ACC112 (cell line): ENCODE results near the gene NT5C.

ENCODE experiments used
- H2AFZ ChIP-seq: fragments of 200-600 bp; sonication (generic); one replicate; pipeline ENCODE4 v1.6.0; 2017; ENCODE audit warnings: antibody characterized with exemption, low read length; ENCODE audit not compliant: unreplicated experiment
- H3K27ac ChIP-seq: fragments of 200-600 bp; sonication (generic); 2 replicates; pipeline ENCODE4 v1.5.1; 2014; ENCODE audit warnings: low read depth, mild to moderate bottlenecking, antibody characterized with exemption, low read length, moderate library complexity
- H3K27me3 ChIP-seq: fragments of 200-600 bp; sonication (generic); 2 replicates; pipeline ENCODE4 v1.6.1; 2014; ENCODE audit warnings: mild to moderate bottlenecking, antibody characterized with exemption, low read length, moderate library complexity, mixed read lengths; ENCODE audit not compliant: insufficient read depth
- H3K36me3 ChIP-seq: fragments of 200-600 bp; sonication (generic); 2 replicates; pipeline ENCODE4 v1.6.1; 2016; ENCODE audit warnings: mild to moderate bottlenecking, antibody characterized with exemption, low read length, moderate library complexity, mixed read lengths; ENCODE audit not compliant: insufficient read depth
- H3K4me1 ChIP-seq: fragments of 200-600 bp; sonication (generic); one replicate; pipeline ENCODE4 v1.6.1; 2016; ENCODE audit warnings: low read length, mixed read lengths; ENCODE audit not compliant: insufficient read depth, unreplicated experiment, control insufficient read depth
- H3K4me3 ChIP-seq: fragments of 200-600 bp; sonication (generic); 2 replicates; pipeline ENCODE4 v1.5.1; 2014; ENCODE audit warnings: mild to moderate bottlenecking, low read depth, low read length
- H3K79me2 ChIP-seq: fragments of 200-600 bp; sonication (generic); one replicate; pipeline ENCODE4 v1.6.0; 2016; ENCODE audit warnings: low read length; ENCODE audit not compliant: control insufficient read depth, unreplicated experiment, insufficient read depth

Gene NT5C

GRCh38 chr17:75105126-75106080 is 26.1 kb downstream of the NT5C start:
- no peak overlapping the region for H3K27ac ChIP-seq

GRCh38 chr17:75103601-75104554 is 27.7 kb downstream of the NT5C start:
- H3K4me1 ChIP-seq, result no peaks in the 10 kb centered on the region
- H3K4me3 ChIP-seq, result no peak overlapping the region
- no peak overlapping the region for H2AFZ ChIP-seq
- no peaks in the 10 kb centered on the region for H3K79me2 ChIP-seq
- H3K27me3 ChIP-seq, result no peaks in the 10 kb centered on the region
- H3K27ac ChIP-seq, result no peak overlapping the region
- no peaks in the 10 kb centered on the region for H3K36me3 ChIP-seq

More at GRCh38 chr17:75105126-75106080, 26.1 kb downstream of the NT5C start:
- no peak overlapping the region for H2AFZ ChIP-seq
- no peaks in the 10 kb centered on the region for H3K79me2 ChIP-seq
- 0 out of 2 replicates have a peak, but pooled peaks cover 3% of the 10 kb centered on the region for H3K27me3 ChIP-seq
- H3K4me3 ChIP-seq, result no peak overlapping the region
- no peaks in the 10 kb centered on the region for H3K4me1 ChIP-seq
- H3K36me3 ChIP-seq, result no peaks in the 10 kb centered on the region

- Histone ChIP-seq H2AFZ (no peak overlapping the region), H3K79me2 (no peaks in the 10 kb centered on the region), H3K27me3 (no peaks in the 10 kb centered on the region), H3K36me3 (no peaks in the 10 kb centered on the region), H3K27ac (no peak overlapping the region), H3K4me3 (no peak overlapping the region), H3K4me1 (no peaks in the 10 kb centered on the region)
These were observed 29.1 kb downstream of the NT5C start for GRCh38 chr17:75102385-75102821.

GRCh38 chr17:75099881-75100595 is 31.5 kb downstream of the NT5C start:
- H3K27ac ChIP-seq, result no peak overlapping the region
- peaks cover 4% of the 10 kb centered on the region for H3K4me1 ChIP-seq
- H3K36me3 ChIP-seq, result no peaks in the 10 kb centered on the region
- no peaks in the 10 kb centered on the region for H3K79me2 ChIP-seq
- H3K27me3 ChIP-seq, result no peaks in the 10 kb centered on the region
- no peak overlapping the region for H3K4me3 ChIP-seq
- H2AFZ ChIP-seq, result no peak overlapping the region

GRCh38 chr17:75098861-75099260 is 32.7 kb downstream of the NT5C start:
- H3K4me3 ChIP-seq, result no peak overlapping the region
- H3K27ac ChIP-seq, result no peak overlapping the region
- H3K79me2 ChIP-seq, result no peaks in the 10 kb centered on the region
- no peaks in the 10 kb centered on the region for H3K36me3 ChIP-seq
- peaks cover 4% of the 10 kb centered on the region for H3K4me1 ChIP-seq
- H3K27me3 ChIP-seq, result no peaks in the 10 kb centered on the region
- H2AFZ ChIP-seq, result no peak overlapping the region

- peaks cover 9% of the 10 kb centered on the region for H3K4me1 ChIP-seq
- H2AFZ ChIP-seq, result no peak overlapping the region
- H3K4me3 ChIP-seq, result no peak overlapping the region
- no peaks in the 10 kb centered on the region for H3K36me3 ChIP-seq
- no peak overlapping the region for H3K27ac ChIP-seq
- no peaks in the 10 kb centered on the region for H3K27me3 ChIP-seq
- H3K79me2 ChIP-seq, result no peaks in the 10 kb centered on the region
These were observed 33.7 kb downstream of the NT5C start for GRCh38 chr17:75097865-75098264.

GRCh38 chr17:75096082-75096625 is 35.4 kb downstream of the NT5C start:
- H3K79me2 ChIP-seq, result peaks cover 5% of the 10 kb centered on the region
- H3K4me1 ChIP-seq, result peaks cover 23% of the 10 kb centered on the region
- no peaks in the 10 kb centered on the region for H3K27me3 ChIP-seq
- no peak overlapping the region for H3K27ac ChIP-seq
- no peak overlapping the region for H3K4me3 ChIP-seq
- H2AFZ ChIP-seq, result no peak overlapping the region
- no peaks in the 10 kb centered on the region for H3K36me3 ChIP-seq

- H3K4me3 ChIP-seq, result no peak overlapping the region
- H3K27ac ChIP-seq, result no peak overlapping the region
- no peak overlapping the region for H2AFZ ChIP-seq
- no peaks in the 10 kb centered on the region for H3K27me3 ChIP-seq
- H3K79me2 ChIP-seq, result peaks cover 5% of the 10 kb centered on the region
- peaks cover 27% of the 10 kb centered on the region for H3K4me1 ChIP-seq
- H3K36me3 ChIP-seq, result no peaks in the 10 kb centered on the region
These were observed 36.6 kb downstream of the NT5C start for GRCh38 chr17:75094871-75095399.

- no peaks in the 10 kb centered on the region for H3K27me3 ChIP-seq
- no peak overlapping the region for H2AFZ ChIP-seq
- H3K27ac ChIP-seq, result no peak overlapping the region
- no peak overlapping the region for H3K4me3 ChIP-seq
- H3K36me3 ChIP-seq, result no peaks in the 10 kb centered on the region
- peaks cover 34% of the 10 kb centered on the region for H3K4me1 ChIP-seq
- peaks cover 8% of the 10 kb centered on the region for H3K79me2 ChIP-seq
These were observed 37.9 kb downstream of the NT5C start for GRCh38 chr17:75093548-75094158.
